ENCODE data around the gene EGR4.

Gene EGR4

GRCh38 chr2:73289304-73289703 lies 4.0 kb downstream of the EGR4 start:
- DNase-seq: no peak

GRCh38 chr2:73286134-73286655 lies 7.2 kb downstream of the EGR4 start:
- no peak for DNase-seq

GRCh38 chr2:73285159-73285739 lies 8.1 kb downstream of the EGR4 start:
- DNase-seq: peak; percentile 58

GRCh38 chr2:73284296-73285158 lies 8.8 kb downstream of the EGR4 start, which contains the start of gene FBXO41:
FBXO41 (minus strand) TSS chr2:73284478; CDS start chr2:73269630, 14,848 bp downstream.
- peak; percentile 62 for DNase-seq

GRCh38 chr2:73283545-73284295 lies 9.6 kb downstream of the EGR4 start:
- no peak for DNase-seq

GRCh38 chr2:73282924-73283544 lies 10.3 kb downstream of the EGR4 start:
- no peak for DNase-seq

GRCh38 chr2:73281244-73281643 lies 12.1 kb downstream of the EGR4 start:
- DNase-seq: no peak

- no peak for DNase-seq
These were observed 13.5 kb downstream of the EGR4 start for GRCh38 chr2:73279852-73280251.

- no peak for DNase-seq
These were observed 21.1 kb downstream of the EGR4 start for GRCh38 chr2:73272270-73272669.

GRCh38 chr2:73269686-73270465 lies 23.5 kb downstream of the EGR4 start:
- DNase-seq: no peak

- DNase-seq: peak; percentile 84
These were observed 24.3 kb downstream of the EGR4 start for GRCh38 chr2:73268830-73269685.

GRCh38 chr2:73268366-73268829 lies 24.9 kb downstream of the EGR4 start:
- no peak for DNase-seq

GRCh38 chr2:73267008-73267407 lies 26.3 kb downstream of the EGR4 start:
- DNase-seq: no peak

GRCh38 chr2:73266061-73266901 lies 27.1 kb downstream of the EGR4 start:
- no peak for DNase-seq

GRCh38 chr2:73265298-73266060 lies 27.9 kb downstream of the EGR4 start:
- no peak for DNase-seq

GRCh38 chr2:73264783-73265182 lies 28.6 kb downstream of the EGR4 start:
- no peak for DNase-seq

GRCh38 chr2:73264332-73264606 lies 29.1 kb downstream of the EGR4 start:
- DNase-seq: no peak

GRCh38 chr2:73263540-73264331 lies 29.6 kb downstream of the EGR4 start:
- DNase-seq: no peak

Measured in CD4-positive, alpha-beta T cell treated with Interferon gamma for 1 hour (primary cell).